ENCODE results near the gene BEND6. TPM values are rescaled to one million over a fixed set of nuclear protein-coding genes. Genes with fewer than 3 reads are reported as not detected.
A peak's percentile ranks its signal among the peaks of the same experiment; 100 is the strongest.

Gene BEND6
- total and polyA plus RNA-seq, 2 of the 4 experiments (the other 2 are of a cell fraction), result 4.1 to 9.7 TPM

DNA sequence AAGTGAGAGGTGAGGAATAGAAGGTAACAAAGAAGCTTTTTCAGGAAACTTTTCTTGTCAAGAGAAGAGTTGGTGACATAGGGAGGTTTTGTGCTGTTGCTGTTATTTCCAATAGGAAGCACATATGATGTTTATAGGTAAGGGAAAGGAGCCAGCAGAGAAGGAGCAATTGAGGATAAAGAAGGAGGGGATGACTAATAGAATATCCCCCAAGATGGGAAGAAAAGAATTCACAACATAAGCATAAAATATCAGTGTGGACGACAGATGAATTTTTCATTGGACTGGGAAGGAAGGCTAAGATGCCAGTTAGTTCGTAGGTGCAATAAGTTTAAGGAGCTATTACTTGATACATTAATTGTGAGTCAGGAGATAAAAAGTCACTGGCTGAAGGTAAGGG is 8.5 kb upstream of the BEND6 start:
- H2AK5ac ChIP-seq (ENCODE audit: low read depth, low read length), result no peak overlapping the region
- no peak overlapping the region for H3K9ac ChIP-seq (ENCODE audit: low read depth, low read length)
- no peaks in the 10 kb centered on the region for H4K20me1 ChIP-seq (ENCODE audit: insufficient read depth, low read length)
- dilution Hi-C loops (cut with HindIII; ENCODE audit: low sequenced_read_pairs, unreplicated experiment) (no loop called here), intact Hi-C loops (cut with micrococcal nuclease) (no loop called here), in situ Hi-C loops (cut with MboI; ENCODE audit: low sequenced_read_pairs) (no loop called here)
- peaks cover 6% of the 10 kb centered on the region for H3K36me3 ChIP-seq (ENCODE audit: control insufficient read depth, insufficient read depth, low read length)
- no peak overlapping the region for H2AFZ ChIP-seq (replicated peaks; ENCODE audit: low read length, poor library complexity)
- no peak overlapping the region for H2BK5ac ChIP-seq (ENCODE audit: low read depth, low read length, poor library complexity, severe bottlenecking)
- H3K9me1 ChIP-seq (ENCODE audit: insufficient read depth, low read length), result no peaks in the 10 kb centered on the region
- no peak overlapping the region for H3K56ac ChIP-seq (ENCODE audit: extremely low read depth, insufficient read depth, low read length)
- no peak overlapping the region for H3K14ac ChIP-seq (replicated peaks; ENCODE audit: low read depth, low read length)
- no peak overlapping the region for H4K8ac ChIP-seq (ENCODE audit: low read depth in 2 of 2, low read length in 2 of 2)
- no peaks in the 10 kb centered on the region for H3K27me3 ChIP-seq (ENCODE audit: control insufficient read depth, insufficient read depth, low read length)
- peak; percentile 71 for DNase-seq
- no peak overlapping the region for H2BK120ac ChIP-seq (ENCODE audit: low read depth, low read length)
- no peak overlapping the region for H3K18ac ChIP-seq (ENCODE audit: low read depth, low read length)
- ATAC-seq (ENCODE audit: low read depth), result peak; percentile 57
- peaks cover 5 to 13% of the 10 kb centered on the region in 2 experiments; a peak in 1 of 4 replicates for H3K79me1 ChIP-seq (ENCODE audit: low read depth in 1 of 2, low read length in 2 of 2)
- ChIA-PET CTCF (no interaction called here), POLR2A (ENCODE audit: unreplicated experiment) (no interaction called here)
- H2BK20ac ChIP-seq (ENCODE audit: low read depth, low read length), result no peak overlapping the region
- no peak overlapping the region for H3K4ac ChIP-seq (ENCODE audit: low read depth, low read length)
- H3K4me2 ChIP-seq (ENCODE audit: low read depth, low read length), result peak overlapping the region; percentile 57
- no peak overlapping the region for H2AK9ac ChIP-seq (replicated peaks; ENCODE audit: low read depth, low read length, poor library complexity)
- H3K4me1 ChIP-seq (ENCODE audit: control insufficient read depth, insufficient read depth, low read length), result peaks cover 5% of the 10 kb centered on the region
- no peak overlapping the region for H3K27ac ChIP-seq (ENCODE audit: insufficient read depth, low read length)
- peaks cover 3% of the 10 kb centered on the region for H3K9me3 ChIP-seq (ENCODE audit: control insufficient read depth, insufficient read depth, low read length)
- H3K23ac ChIP-seq (ENCODE audit: low read depth, low read length), result no peak overlapping the region
- TF ChIP-seq MAFK (IDR thresholded peaks at IDR 0.05; ENCODE audit: low read depth, low read length) (peak; percentile 46), CHD1 (IDR thresholded peaks at IDR 0.05; ENCODE audit: low read depth, low read length) (no peak)
- BruUV-seq (replicated peaks), result TSS peak; percentile 1
- H2BK15ac ChIP-seq (ENCODE audit: low read depth, low read length), result no peak overlapping the region
- H4K91ac ChIP-seq (ENCODE audit: insufficient read depth, low read depth, low read length), result no peak overlapping the region
- H4K5ac ChIP-seq (ENCODE audit: low read depth, low read length), result no peak overlapping the region
- WGBS, 2 experiments (ENCODE audit: extremely low coverage in 2 of 2, insufficient read length in 1 of 2), result 29% methylated on average over 1 of the region's 2 CpGs; no CpG with 5 or more reads in 1 of the 2 experiments
- no peak overlapping the region for H3K4me3 ChIP-seq (ENCODE audit: insufficient read depth, low read depth, low read length)

Measured in IMR-90 (cell line).